HepG2 (cell line): ENCODE results near the gene CUL4A. TPM values are rescaled to one million over a fixed set of nuclear protein-coding genes. Genes with fewer than 3 reads are reported as not detected.

Source experiments
- ATAC-seq: fragments of 200-7000 bp; cut with Tn5 transposase; 3 replicates; pipeline ENCODE4 v1.9.1; 2020; ENCODE audit warnings: mild to moderate bottlenecking, moderate library complexity
- BruUV-seq: library from RNA; stranded (reverse); fragments of 400-500 nt; replicated peaks from 2 replicates; lab custom pipeline; 2021; lab: Mats Ljungman, UMichigan
- CTCF ChIA-PET: fragments of 300-600 bp; formaldehyde crosslinking; extraction: SDS; loops from one replicate; lab custom pipeline; 2021; ENCODE audit warnings: low total read pairs, inconsistent platforms, low intra/inter-chr PET ratio; lab: Yijun Ruan, JAX
- POLR2A ChIA-PET: fragments of 350-600 bp; sonication (Branson Sonifier 250); formaldehyde crosslinking; loops from one replicate; lab custom pipeline; 2020; ENCODE audit warnings: antibody characterized with exemption, inconsistent platforms; lab: Yijun Ruan, JAX
- DNase-seq: peaks from one replicate; pipeline ENCODE4 v3.0.0-alpha.2; 2015; ENCODE audit warnings: low spot score
- FAIRE-seq: peaks from 3 replicates; lab custom pipeline; 2011; peaks lifted over from hg19 to GRCh38; lab: Jason Lieb, UNC
- H2AFZ ChIP-seq: one replicate; pipeline ENCODE4 v1.6.1; 2011; ENCODE audit warnings: low read length, inconsistent platforms
- H3K27ac ChIP-seq: fragments of 300-600 bp; 3 replicates; pipeline ENCODE4 v1.8.0; 2011; ENCODE audit warnings: mixed run types, mild to moderate bottlenecking, mixed read lengths, low read length, inconsistent platforms; ENCODE audit not compliant: insufficient read depth; ENCODE audit errors: extremely low read length
- H3K27me3 ChIP-seq, 2 experiments: fragments of 200-600 bp in 1 of 2; 2 replicates in 1 of 2; 3 replicates in 1 of 2; pipeline versions ENCODE4 v1.6.0 to v1.8.0; 2011; ENCODE audit warnings: low read length in 2 of 2, mild to moderate bottlenecking in 2 of 2, moderate library complexity in 2 of 2, inconsistent platforms in 1 of 2; ENCODE audit not compliant: insufficient read depth in 2 of 2, control insufficient read depth in 1 of 2
- H3K36me3 ChIP-seq, 2 experiments: fragments of 200-600 bp in 1 of 2; replicated peaks in 1 of 2; 2 replicates in 1 of 2; 3 replicates in 1 of 2; pipeline versions ENCODE4 v1.5.1 to v1.8.0; 2011; ENCODE audit warnings: low read length in 2 of 2, inconsistent platforms in 1 of 2; ENCODE audit not compliant: insufficient read depth in 2 of 2, control insufficient read depth in 1 of 2
- H3K4me1 ChIP-seq: 2 replicates; pipeline ENCODE4 v1.5.1; 2012; ENCODE audit warnings: low read length, inconsistent platforms; ENCODE audit not compliant: insufficient read depth
- H3K4me2 ChIP-seq: 2 replicates; pipeline ENCODE4 v1.6.0; 2011; ENCODE audit warnings: low read depth, low read length, inconsistent platforms
- H3K4me3 ChIP-seq, 3 experiments: fragments of 200-600 bp in 1 of 3; sonication (generic), shearing (Covaris generic) in 1 of 3; replicated peaks in 1 of 3; 2 replicates each; pipeline ENCODE4 v1.5.1; 2011 to 2016; ENCODE audit warnings: low read length in 3 of 3, inconsistent platforms in 2 of 3, low read depth in 2 of 3, mild to moderate bottlenecking in 2 of 3, control low read depth in 1 of 3, mixed read lengths in 1 of 3; ENCODE audit not compliant: insufficient read depth in 1 of 3
- H3K79me2 ChIP-seq: one replicate; pipeline ENCODE4 v1.6.1; 2011; ENCODE audit warnings: low read length, inconsistent platforms; ENCODE audit not compliant: insufficient read depth
- H3K9ac ChIP-seq: 2 replicates; pipeline ENCODE4 v1.6.0; 2011; ENCODE audit warnings: mild to moderate bottlenecking, low read depth, low read length, inconsistent platforms; ENCODE audit not compliant: insufficient read depth
- H3K9me3 ChIP-seq: 2 replicates; pipeline ENCODE4 v1.5.1; 2012; ENCODE audit warnings: mild to moderate bottlenecking, low read length
- H4K20me1 ChIP-seq: 2 replicates; pipeline ENCODE4 v1.6.0; 2011; ENCODE audit warnings: inconsistent platforms, mild to moderate bottlenecking, low read length, moderate library complexity; ENCODE audit not compliant: insufficient read depth
- AKNA ChIP-seq: sonication (generic); formaldehyde crosslinking; IDR thresholded peaks from 2 replicates; pipeline ENCODE4 v1.4.0; 2020; ENCODE audit warnings: missing genetic modification reagents, borderline replicate concordance
- GPN1 ChIP-seq: sonication (generic); formaldehyde crosslinking; IDR thresholded peaks from 2 replicates; pipeline ENCODE4 v1.5.1; 2020; ENCODE audit warnings: missing genetic modification reagents, borderline replicate concordance
- MXD4 ChIP-seq: IDR thresholded peaks from 2 replicates; pipeline ENCODE4 v1.6.1; 2016; ENCODE audit warnings: mild to moderate bottlenecking, missing biosample characterization, missing genetic modification reagents
- RFX3 ChIP-seq: IDR thresholded peaks from 2 replicates; pipeline ENCODE4 v1.6.1; 2016; ENCODE audit warnings: missing biosample characterization, missing genetic modification reagents
- THAP7 ChIP-seq: sonication (generic); formaldehyde crosslinking; IDR thresholded peaks from 2 replicates; pipeline ENCODE4 v1.8.1; 2023; ENCODE audit warnings: mild to moderate bottlenecking, missing genetic modification reagents
- ZBTB43 ChIP-seq: sonication (generic); formaldehyde crosslinking; conservative IDR thresholded peaks from 2 replicates; pipeline ENCODE4 v1.4.0; 2020; ENCODE audit warnings: missing genetic modification reagents
- ZNF558 ChIP-seq: sonication (generic); formaldehyde crosslinking; IDR thresholded peaks from 2 replicates; pipeline ENCODE4 v1.9.0; 2022; ENCODE audit warnings: mild to moderate bottlenecking, missing genetic modification reagents, borderline replicate concordance
- ZNF724P ChIP-seq: sonication (generic); formaldehyde crosslinking; IDR thresholded peaks from 2 replicates; pipeline ENCODE4 v1.8.0; 2022; ENCODE audit warnings: missing genetic modification reagents, borderline replicate concordance
- ZNF768 ChIP-seq: sonication (generic); formaldehyde crosslinking; IDR thresholded peaks from 2 replicates; pipeline ENCODE4 v1.4.0; 2020; ENCODE audit warnings: missing genetic modification reagents
- WGBS: methylation state at CpG from one replicate; pipeline ENCODE4 v1.1.6; 2017; ENCODE audit warnings: low lambda C conversion rate; 5-methylcytosine and 5-hydroxymethylcytosine counted together
- in situ Hi-C: cut with HindIII; loops from 2 replicates; pipeline ENCODE4 v1.10.0; 2017; ENCODE audit warnings: low pct_unique_long_range_greater_than_20kb; ENCODE audit not compliant: extremely low pct_ligation_motif_present
- intact Hi-C: fragments of 100-400 bp; cut with micrococcal nuclease; formaldehyde crosslinking; loops from one replicate; pipeline ENCODE4 v1.10.0; 2022; ENCODE audit not compliant: unreplicated experiment
- polyA plus RNA-seq, 8 experiments: library from polyadenylated mRNA; depleted of rRNA in 3 of 8; stranded (reverse) in 7 of 8; unstranded in 1 of 8; fragments of >200 nt; fragmentation: Illumina TruSeq in 4 of 8; extraction: Trizol in 4 of 8; gene quantifications; 2 replicates each; pipeline versions ENCODE4 v1.2.1 to v1.2.3, GENCODE V29; 2011 to 2016; ENCODE audit warnings: low read depth in 4 of 8, missing spikeins in 1 of 8, mixed read lengths in 1 of 8; ENCODE audit not compliant: insufficient read depth in 1 of 8
- total RNA-seq, 5 experiments: library from RNA; depleted of rRNA; stranded (reverse); fragments of >200 nt; fragmentation: Illumina TruSeq; extraction: Trizol; gene quantifications; 2 replicates each; pipeline ENCODE4 v1.2.3, GENCODE V29; 2016; ENCODE audit warnings: low read depth in 1 of 5

The CUL4A gene
- total and polyA plus RNA-seq, 2 of the 13 experiments (the other 11 are each of a cell fraction or from before 2014, with no cell fraction given) = 51.2 to 75.3 TPM

- 0 out of 2 replicates have a peak, but pooled peaks have one; percentile 22 for TF ChIP-seq ZBTB43 (CRISPR knock-in tag)
- TF ChIP-seq RFX3 (CRISPR knock-in tag) = no peak; the same call in 1 of the 2 replicates
- peak; percentile 74; the same call in 1 of the 2 replicates for TF ChIP-seq MXD4 (CRISPR knock-in tag)
- TF ChIP-seq ZNF558 (CRISPR knock-in tag) = 0 out of 2 replicates have a peak, but pooled peaks have one; percentile 3
Observed at GRCh38 chr13:113207890-113208420, 1.5 kb upstream of the CUL4A start (continued).

GRCh38 chr13:113208421-113209335 is 735 bp upstream of the CUL4A start, which contains the start of gene PCID2:
PCID2 (minus strand) TSS chr13:113208669; CDS start chr13:113208634, 35 bp downstream.
- Histone ChIP-seq H3K36me3 (peaks cover 0 to 32% of the 10 kb centered on the region in 2 experiments; a peak in 3 of 5 replicates), H3K79me2 (peaks cover 87% of the 10 kb centered on the region), H3K9ac (peak within 1 kb of the TSS; percentile 96), H3K9me3 (no peaks in the 10 kb centered on the region), H3K4me2 (peak within 1 kb of the TSS; percentile 82), H3K4me1 (peaks cover 71% of the 10 kb centered on the region), H3K27ac (peak within 1 kb of the TSS; percentile 92), H3K27me3 (no peaks in the 10 kb centered on the region), H4K20me1 (peaks cover 32% of the 10 kb centered on the region), H2AFZ (no peak within 1 kb of the TSS), H3K4me3 (peak within 1 kb of the TSS; percentile 83 to 96 (median 85))
- ChIA-PET POLR2A (interaction anchor here (1.0 to 2.9 kb wide), 13 partner anchors 10 to 266 kb away, joined by 3 to 25 read pairs (median 10); partner anchors contain the start of genes F10 and PROZ), CTCF (no interaction called here)
- in situ Hi-C loops (no loop called here), intact Hi-C loops (loop anchor here (2.0 to 5.0 kb wide), 2 partner anchors 51 to 86 kb away; partner anchors contain the start of genes F10 and PROZ)
- ATAC-seq = peak; percentile 86
- WGBS = under 1% methylated on average over 23 of the region's 103 CpGs
- no TSS peak for BruUV-seq
- FAIRE-seq = no peak
- peak; percentile 82 for DNase-seq
- peak; percentile 83; the same call in 1 of the 2 replicates for TF ChIP-seq THAP7 (CRISPR knock-in tag)
- TF ChIP-seq GPN1 (CRISPR knock-in tag) = peak; percentile 22; the same call in 1 of the 2 replicates
- no peak; the same call in 1 of the 2 replicates for TF ChIP-seq AKNA (CRISPR knock-in tag)
- peak; percentile 76 for TF ChIP-seq ZNF768
- TF ChIP-seq ZNF724P = peak; percentile 76; the same call in 1 of the 2 replicates
